GM23338 (cell line): ENCODE measurements around the gene AOPEP.

Experiments used
- CREB1 ChIP-seq: fragments of 250-450 bp; sonication (Bioruptor Pico); IDR thresholded peaks from 2 replicates; pipeline ENCODE4 v1.5.0; 2020; ENCODE audit warnings: low read depth, mild to moderate bottlenecking, moderate library complexity
- CTCF ChIP-seq, 2 experiments: fragments of 200-600 bp in 1 of 2; sonication (generic) in 1 of 2; conservative IDR thresholded peaks; 2 replicates each; pipeline versions ENCODE4 v1.5.1 to v1.6.1; 2016 to 2017; ENCODE audit warnings: antibody characterized with exemption in 2 of 2, low read depth in 2 of 2, mild to moderate bottlenecking in 2 of 2, moderate library complexity in 1 of 2
- EZH2 ChIP-seq: fragments of 200-600 bp; sonication (generic); IDR thresholded peaks from one replicate; pipeline ENCODE4 v1.8.0; 2017; ENCODE audit warnings: antibody characterized with exemption, mild to moderate bottlenecking, low read depth; ENCODE audit not compliant: unreplicated experiment
- EZH2phosphoT487 ChIP-seq: fragments of 200-600 bp; sonication (generic); IDR thresholded peaks from one replicate; pipeline ENCODE4 v1.8.1; 2018; ENCODE audit warnings: antibody characterized with exemption; ENCODE audit not compliant: unreplicated experiment
- POLR2AphosphoS5 ChIP-seq: IDR thresholded peaks from 2 replicates; pipeline ENCODE4 v1.6.1; 2016; ENCODE audit warnings: antibody characterized with exemption, low read depth

- TF ChIP-seq CTCF (conservative IDR thresholded peaks at IDR 0.05; ENCODE audit: low read depth in 2 of 2): no peak
- no peak for TF ChIP-seq EZH2phosphoT487
- TF ChIP-seq POLR2AphosphoS5: no peak
- no peak for TF ChIP-seq CREB1 (CRISPR knock-in tag)
- no peak for TF ChIP-seq EZH2
Observed at GRCh38 chr9:95071925-95072324, 345.4 kb downstream of the AOPEP start.
